AG08395 (cell line): ENCODE measurements around the gene BRSK1.
A peak's percentile ranks its signal among the peaks of the same experiment; 100 is the strongest.

ENCODE experiments used
- DNase-seq: peaks from one replicate; pipeline ENCODE4 v3.0.0; 2012; ENCODE audit warnings: mixed read lengths, low spot score

The BRSK1 gene

DNA sequence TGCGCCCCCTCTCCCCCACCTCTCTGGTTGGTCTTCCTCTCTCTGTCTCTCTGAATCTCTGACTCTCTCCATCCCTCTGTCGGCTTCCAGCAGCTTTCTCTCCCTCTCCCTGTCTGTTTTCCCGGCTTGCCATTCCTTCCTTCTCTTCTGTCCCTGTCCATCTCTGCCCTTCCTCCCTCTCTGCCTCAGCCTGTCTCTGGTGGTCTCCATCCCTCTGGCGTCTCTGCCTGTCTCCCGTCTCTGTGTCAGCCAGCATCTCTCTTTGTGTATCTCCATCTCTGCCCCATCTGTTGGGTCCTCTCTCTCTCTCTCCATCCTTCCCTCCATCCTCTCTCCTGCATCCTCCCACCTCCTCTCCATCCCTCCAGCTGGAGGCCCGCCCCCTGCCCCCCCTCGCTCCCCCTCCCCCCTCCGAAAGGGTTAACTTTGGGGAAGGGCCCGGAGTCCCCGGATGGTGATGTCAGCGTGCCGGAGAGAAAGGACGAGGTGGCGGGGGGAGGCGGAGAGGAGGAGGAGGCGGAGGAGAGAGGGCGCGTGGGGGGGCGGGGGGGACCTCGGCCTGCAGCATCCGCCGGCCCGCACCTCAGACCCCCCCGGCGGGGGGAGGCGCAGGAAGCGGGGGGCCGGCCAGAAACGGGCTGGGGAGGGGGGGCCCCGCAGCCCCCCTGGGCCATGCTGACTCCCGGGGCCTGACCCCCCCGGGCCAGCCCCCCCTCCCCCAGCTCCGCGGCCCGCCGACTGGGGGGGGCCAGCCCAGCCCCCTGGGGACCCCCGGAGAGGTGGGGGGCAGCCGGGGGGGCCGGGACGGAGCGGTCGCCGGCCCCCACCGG lies at the start of gene BRSK1:
Gene BRSK1 (plus strand): TSS at position 450 of the 830 bp plus-strand sequence. CDS start 446 bp downstream, outside the sequence.
- DNase-seq: peak; percentile 62

DNA sequence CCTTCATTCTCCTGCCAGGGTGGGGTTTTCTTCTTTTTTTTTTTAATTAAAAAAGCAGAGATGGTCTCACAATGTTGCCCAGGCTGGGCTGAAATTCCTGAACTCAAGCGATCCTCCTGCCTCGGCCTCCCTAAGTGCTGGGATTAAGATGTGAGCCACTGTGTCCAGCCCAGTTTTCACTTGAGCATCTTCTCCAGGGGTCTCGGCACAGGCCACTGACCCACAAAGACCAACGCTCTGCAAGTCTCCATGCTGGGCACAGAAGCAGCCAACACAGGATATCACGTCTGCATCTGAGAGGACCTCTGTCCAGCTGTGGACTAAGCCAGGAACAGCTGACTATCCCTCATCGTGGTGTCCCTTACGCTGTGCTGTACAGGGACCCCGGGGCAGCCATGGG lies 45.8 kb upstream of the BRSK1 start:
- DNase-seq: no peak

DNA sequence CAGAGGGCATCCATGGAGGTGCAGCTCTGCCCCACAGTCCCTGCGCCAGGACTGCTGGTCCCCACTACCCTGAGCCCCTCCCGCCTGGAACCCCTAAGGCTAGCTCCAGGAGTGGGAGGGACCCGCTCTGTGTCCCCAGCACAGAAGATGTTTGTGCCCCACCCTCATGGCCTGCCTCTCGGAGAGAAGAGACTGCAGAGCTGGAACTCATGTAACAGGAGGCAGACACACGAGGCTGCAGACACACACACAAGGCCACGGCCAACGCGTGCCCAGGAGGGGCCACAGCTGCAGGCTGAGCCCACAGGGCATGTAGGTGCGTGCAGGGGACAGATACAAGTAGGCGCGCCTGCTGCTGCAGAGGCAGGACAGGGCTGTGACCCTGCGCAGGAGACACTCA lies 44.8 kb upstream of the BRSK1 start:
- DNase-seq: no peak

DNA sequence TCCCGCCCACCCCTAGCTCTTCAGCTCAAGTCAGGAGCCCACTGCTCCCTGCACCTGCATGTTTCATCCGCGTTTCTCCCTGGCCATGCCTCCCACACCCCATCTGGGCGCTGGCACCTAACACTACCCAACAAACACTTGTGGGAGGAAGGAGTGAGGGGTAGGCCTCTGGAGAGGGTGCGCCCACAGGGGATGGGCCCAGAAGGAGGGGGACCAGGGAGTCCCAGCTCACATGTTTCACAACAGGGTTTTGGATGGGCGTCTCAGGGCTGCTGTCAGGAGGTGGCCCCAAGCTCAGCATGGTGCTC lies 43.1 kb upstream of the BRSK1 start:
- DNase-seq: no peak

DNA sequence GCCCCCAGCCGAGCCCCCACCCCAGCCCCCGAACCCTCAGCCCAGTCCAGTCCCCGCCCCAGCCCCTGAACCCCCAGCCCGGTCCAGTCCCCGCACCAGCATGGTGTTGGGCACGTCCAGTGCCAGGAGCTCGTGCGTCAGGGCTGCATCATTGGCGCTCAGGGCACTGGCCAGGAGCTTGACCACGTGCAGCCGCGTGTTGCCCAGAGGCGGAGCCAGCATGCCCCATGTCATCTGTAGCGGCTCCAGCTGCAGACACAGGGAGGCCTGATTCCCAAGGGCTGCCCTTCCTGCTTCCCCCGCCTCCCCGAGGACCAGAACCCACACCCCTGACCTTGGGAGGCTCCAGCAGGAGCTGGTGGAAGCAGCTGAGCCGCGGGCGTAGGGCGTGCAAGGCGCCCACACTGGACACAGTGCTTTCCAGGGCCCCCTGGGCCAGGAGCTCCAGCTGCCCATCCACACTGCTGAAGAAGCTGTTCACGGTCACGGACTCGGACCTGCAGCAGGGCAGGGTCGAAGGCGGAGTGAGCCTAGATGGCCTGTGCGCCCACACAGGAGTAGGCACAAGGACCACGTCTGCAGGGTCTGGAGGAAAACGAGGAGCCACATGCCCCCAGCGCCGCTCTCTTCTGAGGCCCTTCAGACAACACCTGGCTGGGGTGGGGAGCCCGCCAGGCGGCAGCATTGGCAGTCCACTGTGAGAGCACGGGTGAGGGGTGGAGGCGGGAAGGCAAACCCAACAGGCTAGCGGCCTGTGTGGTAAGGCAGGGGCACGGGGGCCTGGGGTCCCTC lies 42.5 kb upstream of the BRSK1 start:
- DNase-seq: no peak

DNA sequence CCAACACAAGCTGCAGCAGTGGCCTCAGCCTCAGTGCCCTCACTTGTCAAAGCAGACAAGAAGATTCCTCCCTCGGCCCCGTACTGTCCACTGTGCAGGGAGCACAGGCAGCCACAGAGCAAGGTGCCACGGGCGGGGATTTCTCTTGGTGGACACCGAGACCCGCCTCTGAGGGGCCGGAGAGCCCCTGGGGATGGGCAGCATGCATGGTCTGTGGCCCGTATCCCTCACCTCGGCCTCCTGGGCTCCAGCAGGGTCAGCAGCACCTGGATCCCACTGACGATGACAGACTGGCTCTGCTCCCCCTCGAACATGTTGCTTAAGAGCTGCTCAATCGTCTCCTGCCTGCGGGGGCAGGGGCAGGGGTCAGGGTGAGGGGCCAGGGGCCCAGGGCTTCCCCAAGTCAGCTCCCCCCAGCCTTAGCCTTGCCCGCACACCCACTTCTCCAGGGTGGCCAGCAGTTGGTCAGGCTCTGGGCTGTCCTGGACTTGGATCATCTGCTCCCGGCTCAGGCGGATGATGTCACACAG lies 41.8 kb upstream of the BRSK1 start:
- DNase-seq: no peak

DNA sequence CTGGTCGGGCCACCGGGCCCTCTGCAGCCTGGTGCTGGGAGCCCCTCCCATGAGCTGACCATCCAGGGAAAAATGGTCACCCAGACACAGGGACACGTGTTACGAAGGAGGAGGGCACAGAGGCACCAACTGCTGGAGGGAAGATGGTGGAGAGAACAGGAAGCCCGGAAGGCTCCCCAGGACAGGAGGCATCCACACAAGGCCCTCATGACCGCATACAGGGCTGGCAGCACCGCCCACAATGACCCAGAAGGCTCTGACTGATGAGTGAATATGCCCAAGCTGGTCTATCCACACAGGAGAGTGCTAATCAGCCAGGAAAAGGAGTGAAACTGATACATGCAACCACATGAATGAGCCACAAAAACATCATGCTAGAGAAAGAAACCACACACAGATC lies 41.3 kb upstream of the BRSK1 start:
- no peak for DNase-seq

DNA sequence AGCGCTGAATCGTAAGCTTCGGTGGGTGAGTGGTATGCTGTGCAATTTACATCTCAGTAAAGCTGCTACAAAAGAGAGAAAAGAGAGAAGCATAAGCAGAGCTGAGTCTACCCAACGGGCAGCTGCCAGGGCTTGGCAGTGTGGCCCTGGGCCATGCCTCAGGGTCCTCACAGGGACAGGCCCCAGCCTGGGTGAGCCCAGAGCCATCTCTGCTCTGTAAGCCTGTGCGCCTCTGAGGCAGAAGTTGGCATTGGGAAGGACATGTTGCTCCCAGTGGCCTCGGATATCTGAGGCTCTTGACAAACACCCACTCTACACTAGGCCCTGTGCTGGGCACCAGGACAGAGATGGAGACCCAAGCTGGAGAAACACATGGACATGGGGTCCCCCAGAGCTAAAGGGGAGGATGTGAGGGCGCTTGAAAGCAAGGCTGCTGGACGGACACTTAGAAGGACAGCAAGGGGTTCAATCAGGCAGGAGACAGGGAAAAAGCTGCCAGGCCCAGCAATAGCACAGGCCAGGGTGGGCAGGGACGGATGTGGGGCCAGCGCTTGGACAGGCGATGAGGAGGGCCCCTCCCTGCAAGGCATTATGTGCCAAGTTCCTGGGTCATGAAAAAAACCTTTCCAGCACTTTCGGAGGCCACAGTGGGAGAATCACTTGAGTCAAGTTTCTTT lies 39.7 kb upstream of the BRSK1 start:
- DNase-seq: no peak

DNA sequence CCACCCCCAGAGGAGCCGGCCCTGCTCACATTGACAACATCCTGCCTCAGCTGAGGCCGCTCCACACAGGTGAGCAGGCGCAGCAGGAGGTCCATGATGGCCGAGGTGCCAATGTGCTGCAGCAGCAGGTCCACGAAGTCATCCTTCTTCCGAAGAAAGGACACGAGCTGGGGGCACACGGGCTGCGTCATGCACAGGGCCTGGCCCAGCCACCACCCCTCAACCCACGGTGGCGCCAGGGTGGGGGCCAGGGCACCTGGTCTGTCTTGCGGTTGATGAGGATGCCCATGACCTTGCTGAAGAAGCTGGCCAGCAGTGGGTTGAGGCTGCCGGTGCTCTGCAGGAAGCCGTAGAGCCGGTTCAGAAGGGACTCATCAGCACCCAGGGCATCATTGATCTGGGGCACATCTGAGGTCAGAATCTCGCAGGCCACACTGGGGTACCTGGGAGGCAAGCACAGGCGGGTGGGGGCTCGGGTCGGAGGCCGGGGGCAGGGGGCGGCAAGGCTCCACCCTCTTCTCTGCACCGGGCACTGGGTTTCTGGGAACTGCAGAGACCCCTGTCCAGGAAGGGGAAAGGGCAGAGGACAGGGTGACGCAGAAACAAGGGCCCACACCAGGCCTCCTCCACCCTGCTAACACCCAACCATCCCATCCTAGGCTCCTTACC lies 38.4 kb upstream of the BRSK1 start:
- DNase-seq: no peak

DNA sequence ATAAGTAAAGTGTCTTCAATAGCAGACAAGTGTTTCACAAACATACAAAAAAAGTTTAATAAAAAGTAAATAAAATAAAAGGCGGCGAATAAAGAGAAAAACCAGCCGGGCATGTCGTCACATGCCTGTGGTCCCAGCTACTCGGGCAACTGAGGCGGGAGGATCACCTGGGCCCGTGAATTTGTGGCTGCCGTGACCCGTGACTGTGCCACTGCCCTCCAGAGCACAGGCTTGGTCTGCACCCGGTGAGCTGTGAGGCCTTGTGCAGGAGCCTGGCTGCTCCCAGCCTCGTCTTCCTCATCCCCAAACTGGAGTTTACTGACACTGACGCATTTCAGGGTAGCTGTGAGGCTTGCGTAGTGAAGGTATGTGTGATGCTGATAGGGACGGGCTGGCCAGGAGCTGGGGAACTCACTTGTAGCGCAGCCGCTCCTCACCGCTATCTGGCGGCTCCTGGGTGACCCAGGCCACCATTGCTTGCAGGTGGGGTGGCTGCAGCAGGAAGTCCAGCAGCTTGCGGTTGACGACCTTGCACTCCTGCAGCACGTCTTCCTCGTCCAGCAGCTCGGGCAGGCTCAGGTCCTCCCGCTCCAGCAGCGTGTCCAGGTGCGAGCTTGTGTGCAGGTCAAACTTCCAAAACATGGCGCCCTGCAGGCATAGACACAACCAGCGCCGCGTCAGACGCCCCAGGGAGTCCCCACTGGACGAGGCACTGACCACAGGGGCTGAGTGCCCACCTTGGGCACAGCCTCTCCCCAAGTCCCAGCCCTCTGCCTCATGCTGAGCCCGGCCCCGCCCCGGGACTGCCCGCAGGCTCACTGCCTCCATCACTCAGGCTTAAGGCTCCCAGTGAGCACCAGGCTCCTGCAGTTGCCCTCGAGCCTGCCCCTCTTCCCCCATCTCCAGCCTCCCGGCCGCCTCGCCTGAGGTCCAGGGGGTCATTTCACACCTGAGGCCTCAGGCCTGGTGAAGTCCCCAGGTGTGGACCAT lies 37.0 kb upstream of the BRSK1 start:
- DNase-seq: no peak

DNA sequence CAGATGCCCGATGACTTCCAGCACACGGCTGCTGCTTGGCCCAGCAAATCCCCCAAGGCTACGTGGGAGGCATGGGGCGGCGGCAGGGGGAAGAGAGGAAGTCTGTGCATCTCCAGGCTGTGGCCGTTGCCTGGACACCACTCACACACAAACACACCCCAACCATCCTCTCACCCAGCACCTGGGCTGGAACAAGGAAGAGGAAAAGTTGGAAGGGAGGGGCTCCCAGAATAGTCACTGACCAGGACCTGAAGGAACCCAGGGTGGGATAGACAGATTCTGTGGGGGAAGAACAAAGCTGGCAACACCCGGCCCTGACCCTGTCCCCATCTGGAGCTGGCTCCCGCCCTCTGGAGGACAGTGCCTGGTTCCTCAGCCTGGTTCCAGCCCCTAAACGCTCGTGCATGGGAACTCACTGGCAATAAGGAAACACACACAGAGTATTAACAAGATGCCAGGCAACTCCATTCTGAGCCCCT lies 36.1 kb upstream of the BRSK1 start:
- DNase-seq: peak; percentile 57

DNA sequence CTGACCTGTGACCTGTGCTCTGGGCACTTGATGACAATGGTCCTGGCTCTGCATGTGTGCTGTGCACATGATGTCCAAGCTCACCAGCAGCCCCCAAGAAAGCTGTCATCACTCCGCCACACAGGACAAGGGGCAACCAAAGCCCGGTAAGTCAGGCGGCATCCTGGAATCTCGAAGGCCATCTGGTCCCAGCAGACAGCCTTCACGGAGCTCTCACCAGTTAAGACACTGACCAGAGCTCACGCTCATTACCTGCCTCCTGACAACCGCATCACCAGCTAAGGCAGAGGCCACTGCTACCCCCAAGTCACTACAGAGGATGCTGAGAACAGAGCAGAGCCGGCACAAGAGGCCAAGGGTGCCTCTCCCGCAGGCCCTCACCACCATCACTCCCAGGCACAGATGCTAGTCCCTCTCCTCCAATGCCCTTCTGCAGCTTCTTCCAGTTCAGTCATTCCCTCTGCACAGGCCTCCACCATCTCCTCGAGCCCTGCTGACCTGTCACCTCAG lies 35.6 kb upstream of the BRSK1 start:
- DNase-seq: no peak

DNA sequence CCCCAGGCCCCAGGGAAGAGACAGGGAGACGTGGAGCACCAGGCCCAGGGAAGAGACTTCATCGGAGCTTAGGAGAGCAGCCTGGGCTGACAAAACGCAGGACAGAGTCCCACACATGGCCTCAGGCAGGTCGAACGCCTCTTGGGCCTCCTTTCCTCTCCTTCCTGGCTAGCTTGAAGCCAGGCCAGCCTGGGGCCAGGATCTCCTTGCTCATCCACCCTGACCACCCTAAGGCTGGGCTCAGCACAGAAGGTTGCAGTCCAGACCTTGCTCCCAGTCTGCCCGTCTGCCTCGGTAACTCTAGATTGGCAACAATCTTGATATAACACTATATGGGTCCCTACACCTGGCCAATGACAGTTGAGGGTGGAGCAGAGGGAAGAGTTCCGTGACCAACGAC lies 35.1 kb upstream of the BRSK1 start:
- DNase-seq: no peak

DNA sequence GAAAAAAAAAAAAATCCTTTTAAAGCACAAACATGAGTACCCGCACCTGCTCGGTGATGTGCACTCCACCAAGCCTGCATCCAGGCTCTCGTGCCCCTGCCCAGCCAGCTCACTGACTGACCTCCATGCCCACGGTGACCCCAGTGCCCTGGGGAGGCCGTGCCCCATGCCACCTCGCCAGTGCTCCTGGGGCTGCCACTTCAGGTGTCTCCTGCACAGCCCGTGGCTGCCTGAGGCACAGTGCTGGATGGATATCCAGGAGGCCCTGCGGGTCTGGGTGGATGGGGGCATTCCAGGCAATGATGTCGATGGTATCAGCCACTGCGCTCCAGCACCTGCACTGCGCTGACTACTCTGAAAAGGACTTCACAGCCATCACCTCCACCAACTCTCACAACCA lies 34.0 kb upstream of the BRSK1 start:
- no peak for DNase-seq

DNA sequence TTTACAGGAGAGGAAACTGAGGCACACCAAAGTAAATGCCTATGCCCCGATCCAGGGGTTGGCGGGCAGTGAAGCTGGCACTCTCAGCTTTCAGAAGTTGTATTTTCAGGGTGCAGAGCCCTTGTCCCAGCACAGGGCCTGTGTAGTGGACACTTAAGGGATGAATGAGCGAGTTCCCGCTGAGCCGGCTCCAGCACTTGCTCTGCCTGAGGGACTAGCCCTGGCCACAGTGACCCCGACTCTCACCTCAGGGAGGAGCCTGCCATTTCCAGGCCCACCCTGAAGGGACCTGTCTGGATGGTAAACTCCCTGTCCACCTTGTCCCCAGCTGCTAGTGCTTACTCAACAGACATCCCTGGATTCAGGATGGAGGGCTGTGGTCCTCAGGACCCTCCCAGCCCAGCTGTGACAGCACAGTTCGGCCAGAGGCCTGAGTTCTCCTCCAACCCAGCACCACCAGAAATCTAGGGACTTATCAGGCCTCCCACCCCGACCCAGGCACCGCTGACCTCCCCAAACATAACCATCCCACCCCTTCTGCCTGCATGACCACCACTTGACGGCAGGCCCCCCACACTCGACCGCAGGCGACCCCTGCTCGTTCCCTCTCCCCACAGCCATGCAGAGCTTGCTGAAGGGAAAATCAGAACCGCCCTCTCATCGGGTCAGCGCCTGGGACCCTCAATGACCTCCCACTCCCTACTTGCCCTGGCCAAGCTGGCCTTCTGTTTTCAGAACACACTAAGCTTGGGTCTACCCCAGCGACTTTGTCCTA lies 33.3 kb upstream of the BRSK1 start:
- DNase-seq: no peak

DNA sequence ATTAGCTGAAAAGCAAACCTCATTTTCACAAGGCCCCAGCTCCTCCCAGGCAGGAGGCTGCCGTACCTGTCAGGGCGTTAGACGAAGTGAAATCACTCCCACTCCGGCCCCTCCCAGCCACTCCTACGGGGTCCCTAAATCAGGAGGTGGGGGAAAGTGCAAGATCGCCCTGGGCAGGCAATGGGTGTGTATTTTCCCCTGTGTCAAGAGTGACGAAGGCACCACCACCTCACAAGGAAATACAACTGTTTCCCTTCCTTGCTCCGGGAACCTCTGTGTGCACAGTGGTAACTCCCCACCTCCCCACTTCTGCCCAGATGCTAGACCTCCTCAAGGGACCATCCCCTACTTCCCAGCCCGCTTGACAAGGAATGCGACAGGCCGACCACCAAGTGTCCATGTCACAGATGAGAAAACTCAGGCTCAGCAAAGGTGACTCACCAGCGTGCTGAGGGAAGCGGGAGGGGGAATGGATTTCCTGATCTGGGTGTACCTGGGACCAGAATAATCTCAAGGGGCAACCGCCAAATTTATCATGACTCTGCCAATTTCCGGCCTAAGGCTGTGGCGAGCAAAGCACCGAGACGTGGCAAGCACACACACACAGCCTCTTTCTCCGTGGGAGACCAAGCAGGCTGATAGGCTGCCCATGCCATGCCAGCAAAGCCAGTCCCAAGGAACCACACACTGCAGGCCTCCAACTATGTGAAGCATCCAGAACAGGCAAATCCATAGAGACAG lies 32.3 kb upstream of the BRSK1 start:
- no peak for DNase-seq

DNA sequence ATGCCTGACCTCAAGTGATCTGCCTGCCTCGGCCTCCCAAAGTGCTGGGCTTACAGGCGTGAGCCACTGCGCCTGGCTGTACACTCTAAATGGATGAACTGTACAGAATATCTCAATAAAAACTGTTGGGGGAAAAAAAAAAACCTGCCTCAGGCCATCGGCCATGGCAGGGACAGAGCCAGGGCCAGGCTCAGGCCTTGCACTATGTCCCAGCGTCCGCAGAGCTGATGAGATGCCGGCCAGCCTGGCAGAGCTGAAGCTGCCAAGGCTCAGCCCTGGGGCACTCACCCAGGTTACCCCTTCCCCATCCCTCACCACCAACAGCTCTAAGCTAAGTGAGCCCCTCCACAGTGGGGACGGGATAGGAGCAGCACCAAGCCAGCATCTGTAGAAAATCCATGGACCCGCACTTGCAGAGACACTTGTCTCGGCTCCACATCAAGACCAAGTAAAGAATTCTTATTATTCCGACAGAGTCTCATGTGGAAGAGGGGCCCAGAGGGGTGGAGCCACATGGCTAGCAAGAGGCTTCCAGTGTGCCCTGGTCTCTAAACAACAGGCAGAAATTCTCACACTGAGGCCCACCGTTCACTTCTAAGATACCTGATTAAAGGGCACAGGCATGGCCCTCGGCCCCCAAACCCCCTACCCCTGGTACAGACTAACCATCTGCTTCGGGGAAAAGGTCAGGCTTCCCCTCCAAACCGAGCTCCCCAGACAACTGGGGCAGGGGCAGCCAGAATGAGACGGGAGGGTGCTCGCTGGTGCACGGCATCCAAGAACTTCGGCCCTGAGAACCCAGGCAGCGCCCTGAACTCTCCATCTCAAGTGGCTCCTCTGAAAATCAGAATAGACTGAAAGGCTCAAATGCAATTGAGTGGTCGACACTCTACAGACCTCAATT lies 30.8 kb upstream of the BRSK1 start:
- DNase-seq: no peak
